ENCODE results near the gene PEX11B. TPM values are rescaled to one million over a fixed set of nuclear protein-coding genes. Genes with fewer than 3 reads are reported as not detected.

The PEX11B gene
- total RNA-seq, 1 experiment from 2014 or later: 27.4 TPM

- peak overlapping the region; percentile 45; the same call in 1 of the 2 replicates for H3K27ac ChIP-seq (ENCODE audit: low read length)
- no TSS peak for BruUV-seq (replicated peaks)
- no peak for TF ChIP-seq CTCF (IDR thresholded peaks at IDR 0.05)
- TF ChIP-seq SIN3A (IDR thresholded peaks at IDR 0.05; ENCODE audit: borderline replicate concordance, insufficient read depth, low read depth, low read length): no peak
- no peak for TF ChIP-seq TCF7L2 (IDR thresholded peaks at IDR 0.05; ENCODE audit: low read depth, low read length)
- no peak for TF ChIP-seq POLR2AphosphoS5 (IDR thresholded peaks at IDR 0.05; ENCODE audit: low read depth, low read length)
- no peak for TF ChIP-seq REST (IDR thresholded peaks at IDR 0.05; ENCODE audit: insufficient read depth in 1 of 2, low read depth in 2 of 2, low read length in 1 of 2)
Measured at GRCh38 chr1:145895471-145895870, 23.0 kb downstream of the PEX11B start.

GRCh38 chr1:145893306-145894055, 25.0 kb downstream of the PEX11B start:
- Histone ChIP-seq H3K27me3 (ENCODE audit: control insufficient read depth, insufficient read depth, low read length) (no peaks in the 10 kb centered on the region), H3K4me3 (ENCODE audit: low read depth in 2 of 2, low read length in 2 of 2) (no peak overlapping the region), H3K9me3 (ENCODE audit: control insufficient read depth, insufficient read depth, low read depth, low read length) (no peaks in the 10 kb centered on the region), H3K27ac (ENCODE audit: low read length) (peak overlapping the region; percentile 89), H3K36me3 (ENCODE audit: control insufficient read depth, insufficient read depth, low read length) (no peaks in the 10 kb centered on the region), H3K4me1 (ENCODE audit: control insufficient read depth, insufficient read depth, low read length) (peaks cover 25% of the 10 kb centered on the region)
- POLR2A ChIA-PET: interaction anchor here (0.5 kb wide), 1 partner anchor 39 kb away, joined by 4 read pairs; no protein-coding TSS in a partner anchor
- CTCF ChIA-PET: interaction anchor here (1.9 kb wide), 1 partner anchor 34 kb away, joined by 7 read pairs; the partner anchor contains the start of gene PIAS3
- TF ChIP-seq TCF7L2 (IDR thresholded peaks at IDR 0.05; ENCODE audit: low read depth, low read length): no peak
- no peak for TF ChIP-seq CTCF (IDR thresholded peaks at IDR 0.05)
- TF ChIP-seq REST (IDR thresholded peaks at IDR 0.05; ENCODE audit: insufficient read depth in 1 of 2, low read depth in 2 of 2, low read length in 1 of 2): no peak
- TF ChIP-seq POLR2AphosphoS5 (IDR thresholded peaks at IDR 0.05; ENCODE audit: low read depth, low read length): no peak
- TF ChIP-seq SIN3A (IDR thresholded peaks at IDR 0.05; ENCODE audit: borderline replicate concordance, insufficient read depth, low read depth, low read length): no peak
- BruUV-seq (replicated peaks): no TSS peak
- DNase-seq (ENCODE audit: low read depth, low spot score) (no peak), ATAC-seq (no peak)
- in situ Hi-C loops (cut with HindIII; ENCODE audit: low pct_unique_long_range_greater_than_20kb, low sequenced_read_pairs) (no loop called here), intact Hi-C loops (cut with micrococcal nuclease; ENCODE audit: unreplicated experiment) (loop anchor here (5.0 kb wide), 2 partner anchors 69 to 119 kb away; partner anchors contain the start of genes ANKRD34A and POLR3GL)

More at GRCh38 chr1:145895471-145895870, 23.0 kb downstream of the PEX11B start:
- no peak for DNase-seq (ENCODE audit: low read depth, low spot score)
- in situ Hi-C loops (cut with HindIII; ENCODE audit: low pct_unique_long_range_greater_than_20kb, low sequenced_read_pairs) (no loop called here), intact Hi-C loops (cut with micrococcal nuclease; ENCODE audit: unreplicated experiment) (no loop called here)
- Histone ChIP-seq H3K9me3 (ENCODE audit: control insufficient read depth, insufficient read depth, low read depth, low read length) (no peaks in the 10 kb centered on the region), H3K4me1 (ENCODE audit: control insufficient read depth, insufficient read depth, low read length) (peaks cover 25% of the 10 kb centered on the region), H3K4me3 (ENCODE audit: low read depth in 2 of 2, low read length in 2 of 2) (no peak overlapping the region), H3K27me3 (ENCODE audit: control insufficient read depth, insufficient read depth, low read length) (no peaks in the 10 kb centered on the region), H3K36me3 (ENCODE audit: control insufficient read depth, insufficient read depth, low read length) (no peaks in the 10 kb centered on the region)
- no peak for ATAC-seq
- CTCF ChIA-PET: interaction anchor here (0.5 kb wide), 1 partner anchor 10 kb away, joined by 3 read pairs; no protein-coding TSS in a partner anchor
- POLR2A ChIA-PET: no interaction called here
